ENCODE results near the gene GNB4. TPM values are rescaled to one million over a fixed set of nuclear protein-coding genes. Genes with fewer than 3 reads are reported as not detected.

GNB4 gene
- total and polyA plus RNA-seq, 2 donors (not counting 3 experiments of a cell fraction or from before 2014, with no cell fraction given) = 30.3 to 62.6 TPM

DNA sequence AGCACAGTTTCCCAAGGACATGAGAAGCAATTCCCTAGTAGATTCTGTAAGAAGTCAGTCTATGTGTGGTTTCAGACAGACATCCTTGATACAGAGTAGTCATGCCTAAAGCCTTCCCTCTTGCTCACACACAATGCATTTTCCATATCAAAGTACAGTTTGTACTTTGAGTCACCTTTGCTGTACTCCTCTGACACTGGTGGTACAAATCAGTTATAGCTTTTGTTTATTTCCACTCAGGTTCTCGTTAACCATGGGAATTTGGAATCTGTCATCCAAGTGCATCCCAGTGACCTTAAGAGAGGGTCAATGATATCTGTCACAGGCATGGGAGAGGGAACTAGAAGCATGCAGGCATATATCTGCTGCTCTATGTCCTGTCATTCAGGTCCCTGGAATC lies 3.6 kb upstream of the GNB4 start:
- Histone ChIP-seq H3K4me2 (ENCODE audit: insufficient read depth, low read length) (no peak overlapping the region), H3K9me3 (replicated peaks; ENCODE audit: control insufficient read depth, insufficient read depth, low read length) (no peaks in the 10 kb centered on the region), H3K36me3 (ENCODE audit: control insufficient read depth in 2 of 2, extremely low read depth in 1 of 2, insufficient read depth in 2 of 2, low read length in 2 of 2) (no peaks in the 10 kb centered on the region), H3K9ac (replicated peaks; ENCODE audit: extremely low read depth, insufficient read depth, low read length) (no peak overlapping the region), H3K27ac (ENCODE audit: insufficient read depth, low read depth, low read length) (no peak overlapping the region), H3K79me2 (ENCODE audit: control insufficient read depth, insufficient read depth, low read length) (peaks cover 10% of the 10 kb centered on the region), H4K20me1 (replicated peaks; ENCODE audit: control insufficient read depth, extremely low read depth, insufficient read depth, low read length) (no peaks in the 10 kb centered on the region), H3K4me1 (ENCODE audit: control insufficient read depth, extremely low read depth, insufficient read depth, low read length) (peaks cover 11% of the 10 kb centered on the region), H3K9me1 (replicated peaks; ENCODE audit: control insufficient read depth, extremely low read depth, insufficient read depth, low read length) (no peaks in the 10 kb centered on the region), H2AFZ (ENCODE audit: low read depth, low read length) (peak overlapping the region; percentile 17), H3K4me3 (replicated peaks in 1 of 3; ENCODE audit: insufficient read depth in 1 of 3, low read depth in 1 of 3, low read length in 3 of 3) (no peak overlapping the region), H3K27me3 (ENCODE audit: control insufficient read depth in 2 of 2, insufficient read depth in 2 of 2, low read length in 2 of 2) (no peaks in the 10 kb centered on the region)
- FAIRE-seq = no peak
- CTCF ChIA-PET = interaction anchor here (1.6 kb wide), 1 partner anchor 21 kb away, joined by 3 read pairs; no protein-coding TSS in a partner anchor
- intact Hi-C loops (cut with micrococcal nuclease) = loop anchor here (5.0 kb wide), 1 partner anchor 308 kb away; the partner anchor contains the start of gene PIK3CA
- TF ChIP-seq POLR2A (IDR thresholded peaks at IDR 0.05; ENCODE audit: low read depth, low read length) (no peak), FOS (IDR thresholded peaks at IDR 0.05; ENCODE audit: borderline replicate concordance, insufficient read depth, low read length) (no peak), JUN (IDR thresholded peaks at IDR 0.05; ENCODE audit: borderline replicate concordance, insufficient read depth, insufficient read length, low read depth) (no peak), POLR2AphosphoS5 (IDR thresholded peaks at IDR 0.05; ENCODE audit: insufficient read depth, low read depth, low read length) (no peak), EZH2 (IDR thresholded peaks at IDR 0.05; ENCODE audit: borderline replicate concordance, low read depth, low read length, severe bottlenecking) (no peak), GATA2 (IDR thresholded peaks at IDR 0.05; ENCODE audit: insufficient read depth, insufficient read length, low read depth, low read length) (no peak), MYC (IDR thresholded peaks at IDR 0.05; ENCODE audit: low read depth, low read length) (no peak)
- TF ChIP-seq, protein P1, sequence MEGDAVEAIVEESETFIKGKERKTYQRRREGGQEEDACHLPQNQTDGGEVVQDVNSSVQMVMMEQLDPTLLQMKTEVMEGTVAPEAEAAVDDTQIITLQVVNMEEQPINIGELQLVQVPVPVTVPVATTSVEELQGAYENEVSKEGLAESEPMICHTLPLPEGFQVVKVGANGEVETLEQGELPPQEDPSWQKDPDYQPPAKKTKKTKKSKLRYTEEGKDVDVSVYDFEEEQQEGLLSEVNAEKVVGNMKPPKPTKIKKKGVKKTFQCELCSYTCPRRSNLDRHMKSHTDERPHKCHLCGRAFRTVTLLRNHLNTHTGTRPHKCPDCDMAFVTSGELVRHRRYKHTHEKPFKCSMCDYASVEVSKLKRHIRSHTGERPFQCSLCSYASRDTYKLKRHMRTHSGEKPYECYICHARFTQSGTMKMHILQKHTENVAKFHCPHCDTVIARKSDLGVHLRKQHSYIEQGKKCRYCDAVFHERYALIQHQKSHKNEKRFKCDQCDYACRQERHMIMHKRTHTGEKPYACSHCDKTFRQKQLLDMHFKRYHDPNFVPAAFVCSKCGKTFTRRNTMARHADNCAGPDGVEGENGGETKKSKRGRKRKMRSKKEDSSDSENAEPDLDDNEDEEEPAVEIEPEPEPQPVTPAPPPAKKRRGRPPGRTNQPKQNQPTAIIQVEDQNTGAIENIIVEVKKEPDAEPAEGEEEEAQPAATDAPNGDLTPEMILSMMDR (IDR thresholded peaks at IDR 0.05; ENCODE audit: extremely low read depth in 1 of 2, insufficient read depth in 1 of 2, low read depth in 1 of 2, low read length in 2 of 2) = no peak
- TF ChIP-seq, protein P2, sequence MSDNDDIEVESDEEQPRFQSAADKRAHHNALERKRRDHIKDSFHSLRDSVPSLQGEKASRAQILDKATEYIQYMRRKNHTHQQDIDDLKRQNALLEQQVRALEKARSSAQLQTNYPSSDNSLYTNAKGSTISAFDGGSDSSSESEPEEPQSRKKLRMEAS (IDR thresholded peaks at IDR 0.05; ENCODE audit: insufficient read depth, insufficient read length) = no peak
- BruUV-seq (replicated peaks) = no TSS peak
- POLR2A ChIA-PET = no interaction called here
- dilution Hi-C loops (cut with MboI; ENCODE audit: extremely low pct_ligation_motif_present, low sequenced_read_pairs) = no loop called here
- DNase-seq (ENCODE audit: low read depth, low spot score) = no peak

Measured in endothelial cell of umbilical vein (primary cell).